Measurements from ENCODE around the gene CXADR.
"Not testable (repeated sequence)": the region's sequence is repeated elsewhere in the genome, so short reads cannot be mapped to it uniquely, and the experiment has no call there.

CXADR gene

GRCh38 chr21:17491716-17492414 lies 21.0 kb upstream of the CXADR start:
- DNase-seq (ENCODE audit: insufficient read length, low spot score) = peak; percentile 56
- peak; percentile 94 for FAIRE-seq

GRCh38 chr21:17492415-17493168 lies 20.3 kb upstream of the CXADR start:
- DNase-seq (ENCODE audit: insufficient read length, low spot score) (no peak), FAIRE-seq (no peak)
- TF ChIP-seq POLR2A (IDR thresholded peaks at IDR 0.05; ENCODE audit: low read depth, low read length) = no peak

More at GRCh38 chr21:17491716-17492414, 21.0 kb upstream of the CXADR start:
- no peak for TF ChIP-seq POLR2A (IDR thresholded peaks at IDR 0.05; ENCODE audit: low read depth, low read length)

GRCh38 chr21:17494051-17494450 lies 18.8 kb upstream of the CXADR start:
- no peak for FAIRE-seq

GRCh38 chr21:17495680-17496079 lies 17.2 kb upstream of the CXADR start:
- DNase-seq (ENCODE audit: insufficient read length, low spot score) (no peak), FAIRE-seq (no peak)
- TF ChIP-seq POLR2A (IDR thresholded peaks at IDR 0.05; ENCODE audit: low read depth, low read length) = no peak

More at GRCh38 chr21:17494051-17494450, 18.8 kb upstream of the CXADR start:
- TF ChIP-seq POLR2A (IDR thresholded peaks at IDR 0.05; ENCODE audit: low read depth, low read length) = no peak
- no peak for DNase-seq (ENCODE audit: insufficient read length, low spot score)

- FAIRE-seq = no peak
- TF ChIP-seq POLR2A (IDR thresholded peaks at IDR 0.05; ENCODE audit: low read depth, low read length) = no peak
- no peak for DNase-seq (ENCODE audit: insufficient read length, low spot score)
Observed at GRCh38 chr21:17497316-17497715, 15.5 kb upstream of the CXADR start.

- DNase-seq (ENCODE audit: insufficient read length, low spot score) (no peak), FAIRE-seq (no peak)
- TF ChIP-seq POLR2A (IDR thresholded peaks at IDR 0.05; ENCODE audit: low read depth, low read length) = no peak
Observed at GRCh38 chr21:17498586-17498985, 14.3 kb upstream of the CXADR start.

GRCh38 chr21:17501107-17502006 lies 11.5 kb upstream of the CXADR start:
- FAIRE-seq (no peak), DNase-seq (ENCODE audit: insufficient read length, low spot score) (no peak)

GRCh38 chr21:17502985-17503384 lies 9.9 kb upstream of the CXADR start:
- not testable (repeated sequence) for FAIRE-seq; DNase-seq (ENCODE audit: insufficient read length, low spot score)

More at GRCh38 chr21:17501107-17502006, 11.5 kb upstream of the CXADR start:
- TF ChIP-seq POLR2A (IDR thresholded peaks at IDR 0.05; ENCODE audit: low read depth, low read length) = no peak

GRCh38 chr21:17506951-17507350 lies 5.9 kb upstream of the CXADR start:
- no peak for DNase-seq (ENCODE audit: insufficient read length, low spot score)
- no peak for FAIRE-seq
- no peak for TF ChIP-seq POLR2A (IDR thresholded peaks at IDR 0.05; ENCODE audit: low read depth, low read length)

- TF ChIP-seq POLR2A (IDR thresholded peaks at IDR 0.05; ENCODE audit: low read depth, low read length) = no peak
- no peak for FAIRE-seq
- DNase-seq (ENCODE audit: insufficient read length, low spot score) = no peak
Observed at GRCh38 chr21:17507591-17507990, 5.3 kb upstream of the CXADR start.

- TF ChIP-seq POLR2A (IDR thresholded peaks at IDR 0.05; ENCODE audit: low read depth, low read length) = no peak
- DNase-seq (ENCODE audit: insufficient read length, low spot score) (no peak), FAIRE-seq (peak; percentile 27)
Observed at GRCh38 chr21:17513214-17514123, 626 bp downstream of the CXADR start.

GRCh38 chr21:17514124-17514845 lies 1.4 kb downstream of the CXADR start:
- DNase-seq (ENCODE audit: insufficient read length, low spot score) = no peak

GRCh38 chr21:17517008-17517407 lies 4.2 kb downstream of the CXADR start:
- FAIRE-seq = not testable (repeated sequence)

More at GRCh38 chr21:17514124-17514845, 1.4 kb downstream of the CXADR start:
- no peak for TF ChIP-seq POLR2A (IDR thresholded peaks at IDR 0.05; ENCODE audit: low read depth, low read length)
- FAIRE-seq = peak; percentile 85

More at GRCh38 chr21:17517008-17517407, 4.2 kb downstream of the CXADR start:
- DNase-seq (ENCODE audit: insufficient read length, low spot score) = not testable (repeated sequence)

Measured in H54 (cell line).